Ascending aorta (tissue), 2 donors: ENCODE results near the gene GPC6. TPM values are rescaled to one million over a fixed set of nuclear protein-coding genes. Genes with fewer than 3 reads are reported as not detected.

Source experiments
- DNase-seq, 2 donors: peaks; one replicate each; pipeline ENCODE4 v3.0.0-alpha.2; 2019; ENCODE audit warnings: low spot score in 2 of 2
- H3K27ac ChIP-seq, 2 donors: fragments of 200-600 bp; sonication (generic); one replicate each; pipeline ENCODE4 v1.5.1; 2016 to 2017; ENCODE audit warnings: mild to moderate bottlenecking in 1 of 2
- H3K27me3 ChIP-seq: fragments of 200-600 bp; sonication (generic); one replicate; pipeline ENCODE4 v1.5.1; 2017
- H3K36me3 ChIP-seq, 2 donors: fragments of 200-600 bp; sonication (generic); one replicate each; pipeline ENCODE4 v1.5.1; 2016
- H3K4me1 ChIP-seq, 2 donors: fragments of 200-600 bp; sonication (generic); one replicate each; pipeline ENCODE4 v1.5.1; 2016 to 2017; ENCODE audit warnings: mild to moderate bottlenecking in 1 of 2
- H3K4me3 ChIP-seq, 2 donors: fragments of 200-600 bp; sonication (generic); one replicate each; pipeline ENCODE4 v1.5.1; 2016 to 2017; ENCODE audit warnings: mild to moderate bottlenecking in 1 of 2
- H3K9me3 ChIP-seq, 2 donors: fragments of 200-600 bp; sonication (generic); one replicate each; pipeline ENCODE4 v1.5.1; 2016
- intact Hi-C: fragments of 100-400 bp; cut with DNase I; formaldehyde crosslinking; loops from one replicate; pipeline ENCODE4 v1.15.1; 2023
- total RNA-seq: library from RNA; depleted of rRNA; stranded (reverse); fragments of >200 nt; gene quantifications from one replicate; pipeline ENCODE4 v1.1.0, GENCODE V29; 2016
- TF ChIP-seq, protein P1 (sequence below), 3 experiments: fragments of 200-600 bp in 2 of 3; fragments of 450-650 bp in 1 of 3; sonication (generic) in 2 of 3; IDR thresholded peaks; one replicate each; pipeline ENCODE4 v1.5.1; 2016 to 2019; ENCODE audit warnings: antibody characterized with exemption in 3 of 3, mild to moderate bottlenecking in 1 of 3, moderate library complexity in 1 of 3

The GPC6 gene
- total RNA-seq, 1 donor from 2014 or later, result 23.2 TPM

DNA sequence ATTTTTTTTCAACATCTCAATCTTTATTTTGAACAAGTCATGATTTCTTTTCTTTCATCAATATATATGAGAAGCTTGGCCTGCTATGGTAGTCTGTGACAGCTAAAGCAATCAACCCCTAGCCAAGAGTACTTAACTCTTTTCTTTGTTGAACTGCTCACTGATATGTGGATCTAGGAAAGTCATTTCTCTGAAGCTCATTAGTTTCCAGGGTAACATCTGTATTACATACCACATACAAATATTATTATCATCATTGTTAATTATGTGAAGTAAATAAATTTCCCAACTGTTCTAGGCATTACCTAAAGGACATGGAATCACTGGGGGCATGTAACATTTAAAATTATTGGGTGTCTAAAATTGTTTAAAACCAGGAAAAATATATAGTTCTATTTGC lies 985.6 kb downstream of the GPC6 start:
- Histone ChIP-seq H3K4me3 (no peak overlapping the region), H3K27me3 (no peaks in the 10 kb centered on the region), H3K4me1 (no peaks in the 10 kb centered on the region), H3K36me3 (no peaks in the 10 kb centered on the region), H3K9me3 (no peaks in the 10 kb centered on the region), H3K27ac (no peak overlapping the region)
- no peak for DNase-seq
- intact Hi-C loops, result no loop called here
- TF ChIP-seq, protein P1, sequence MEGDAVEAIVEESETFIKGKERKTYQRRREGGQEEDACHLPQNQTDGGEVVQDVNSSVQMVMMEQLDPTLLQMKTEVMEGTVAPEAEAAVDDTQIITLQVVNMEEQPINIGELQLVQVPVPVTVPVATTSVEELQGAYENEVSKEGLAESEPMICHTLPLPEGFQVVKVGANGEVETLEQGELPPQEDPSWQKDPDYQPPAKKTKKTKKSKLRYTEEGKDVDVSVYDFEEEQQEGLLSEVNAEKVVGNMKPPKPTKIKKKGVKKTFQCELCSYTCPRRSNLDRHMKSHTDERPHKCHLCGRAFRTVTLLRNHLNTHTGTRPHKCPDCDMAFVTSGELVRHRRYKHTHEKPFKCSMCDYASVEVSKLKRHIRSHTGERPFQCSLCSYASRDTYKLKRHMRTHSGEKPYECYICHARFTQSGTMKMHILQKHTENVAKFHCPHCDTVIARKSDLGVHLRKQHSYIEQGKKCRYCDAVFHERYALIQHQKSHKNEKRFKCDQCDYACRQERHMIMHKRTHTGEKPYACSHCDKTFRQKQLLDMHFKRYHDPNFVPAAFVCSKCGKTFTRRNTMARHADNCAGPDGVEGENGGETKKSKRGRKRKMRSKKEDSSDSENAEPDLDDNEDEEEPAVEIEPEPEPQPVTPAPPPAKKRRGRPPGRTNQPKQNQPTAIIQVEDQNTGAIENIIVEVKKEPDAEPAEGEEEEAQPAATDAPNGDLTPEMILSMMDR (IDR thresholded peaks at IDR 0.05), result no peak

DNA sequence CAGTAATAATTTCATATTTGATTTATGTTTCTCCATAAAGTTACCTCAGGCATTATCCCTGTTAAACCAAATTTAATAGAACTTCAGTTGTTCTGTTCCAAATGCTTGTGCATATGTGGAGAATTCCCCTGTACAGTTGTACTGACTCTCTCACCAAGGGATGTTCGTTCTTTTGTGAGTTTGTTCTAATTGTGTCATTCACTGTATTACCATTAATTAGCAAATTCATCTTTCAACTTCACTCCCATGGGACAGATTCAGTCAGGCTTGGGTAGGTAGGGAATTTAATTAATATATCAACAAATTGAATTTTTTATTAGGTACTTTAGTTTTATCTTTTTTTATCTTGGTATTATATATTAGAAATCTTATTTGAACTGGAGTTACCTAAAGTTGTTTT lies 987.5 kb downstream of the GPC6 start:
- Histone ChIP-seq H3K27ac (no peak overlapping the region), H3K4me3 (no peak overlapping the region), H3K27me3 (no peaks in the 10 kb centered on the region), H3K36me3 (no peaks in the 10 kb centered on the region), H3K4me1 (no peaks in the 10 kb centered on the region), H3K9me3 (no peaks in the 10 kb centered on the region)
- no peak for DNase-seq
- TF ChIP-seq, protein P1 (IDR thresholded peaks at IDR 0.05), result no peak
- intact Hi-C loops, result no loop called here

DNA sequence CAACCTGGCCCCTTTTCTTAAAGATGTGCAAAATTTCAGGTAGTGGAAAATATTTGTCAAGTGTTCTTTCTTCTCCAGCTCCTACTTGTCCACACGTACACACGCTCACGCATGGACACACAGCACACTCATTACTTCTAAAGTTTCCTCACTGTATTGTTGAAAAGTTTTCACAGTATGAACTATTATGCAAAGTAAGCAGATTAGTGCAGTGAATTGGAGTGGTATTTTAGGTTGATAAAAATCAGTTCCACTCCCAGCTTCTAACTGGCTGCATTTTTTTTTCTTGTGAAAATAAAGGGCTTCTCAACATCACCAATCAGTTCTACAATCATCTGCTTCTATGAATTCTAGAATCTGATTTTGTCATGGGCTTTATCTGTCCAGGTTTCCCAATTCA lies 988.4 kb downstream of the GPC6 start:
- H3K4me1 ChIP-seq, result no peaks in the 10 kb centered on the region
- no peaks in the 10 kb centered on the region for H3K9me3 ChIP-seq
- H3K4me3 ChIP-seq, result no peak overlapping the region
- no peak for DNase-seq
- intact Hi-C loops, result no loop called here
- H3K27ac ChIP-seq, result no peak overlapping the region
- no peaks in the 10 kb centered on the region for H3K36me3 ChIP-seq
- H3K27me3 ChIP-seq, result no peaks in the 10 kb centered on the region
- TF ChIP-seq, protein P1 (IDR thresholded peaks at IDR 0.05), result no peak

DNA sequence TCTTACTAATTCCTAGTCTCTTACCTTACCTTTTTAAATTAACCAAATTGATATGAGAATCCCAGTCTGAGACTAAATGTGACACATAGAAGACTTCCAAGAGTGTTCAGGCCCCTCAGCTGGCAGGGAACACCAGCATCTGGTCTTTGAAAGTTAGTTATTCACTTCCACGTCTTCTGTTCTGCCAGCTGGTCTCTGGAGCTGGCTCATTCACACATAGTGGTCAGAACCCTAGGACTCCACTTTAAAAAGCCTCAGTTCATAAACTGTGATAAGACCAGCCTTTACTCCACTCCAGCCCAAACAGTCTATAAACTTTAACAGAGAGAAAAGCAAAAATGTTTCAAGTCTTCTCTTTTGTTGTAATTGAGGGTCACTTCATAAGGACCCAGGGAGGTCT lies 989.9 kb downstream of the GPC6 start:
- TF ChIP-seq, protein P1 (IDR thresholded peaks at IDR 0.05), result no peak
- H3K27ac ChIP-seq, result no peak overlapping the region
- no peak for DNase-seq
- intact Hi-C loops, result no loop called here
- H3K9me3 ChIP-seq, result no peaks in the 10 kb centered on the region
- no peaks in the 10 kb centered on the region for H3K27me3 ChIP-seq
- no peaks in the 10 kb centered on the region for H3K36me3 ChIP-seq
- H3K4me3 ChIP-seq, result no peak overlapping the region
- no peaks in the 10 kb centered on the region for H3K4me1 ChIP-seq

DNA sequence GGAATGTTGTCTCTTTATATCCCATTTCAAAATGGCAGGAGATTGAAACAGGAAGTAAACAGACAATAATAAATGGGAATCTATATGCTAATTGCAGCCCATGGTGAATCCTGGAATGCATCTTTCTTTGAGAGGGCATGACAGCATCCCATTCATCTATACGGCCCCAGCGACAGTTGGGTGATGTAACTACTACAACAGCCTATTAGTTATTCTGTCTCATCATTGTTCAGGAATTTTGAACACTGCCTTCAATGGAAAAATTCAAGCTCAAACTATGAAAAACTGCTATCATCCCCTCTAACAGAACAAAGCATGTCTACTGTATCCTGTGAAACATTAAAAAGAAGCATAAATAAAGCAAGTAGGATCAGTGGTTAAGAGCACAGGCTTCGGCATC lies 990.8 kb downstream of the GPC6 start:
- intact Hi-C loops, result no loop called here
- no peak for DNase-seq
- Histone ChIP-seq H3K4me1 (no peaks in the 10 kb centered on the region), H3K9me3 (no peaks in the 10 kb centered on the region), H3K27ac (no peak overlapping the region), H3K36me3 (no peaks in the 10 kb centered on the region), H3K27me3 (no peaks in the 10 kb centered on the region), H3K4me3 (no peak overlapping the region)
- TF ChIP-seq, protein P1 (IDR thresholded peaks at IDR 0.05), result no peak

DNA sequence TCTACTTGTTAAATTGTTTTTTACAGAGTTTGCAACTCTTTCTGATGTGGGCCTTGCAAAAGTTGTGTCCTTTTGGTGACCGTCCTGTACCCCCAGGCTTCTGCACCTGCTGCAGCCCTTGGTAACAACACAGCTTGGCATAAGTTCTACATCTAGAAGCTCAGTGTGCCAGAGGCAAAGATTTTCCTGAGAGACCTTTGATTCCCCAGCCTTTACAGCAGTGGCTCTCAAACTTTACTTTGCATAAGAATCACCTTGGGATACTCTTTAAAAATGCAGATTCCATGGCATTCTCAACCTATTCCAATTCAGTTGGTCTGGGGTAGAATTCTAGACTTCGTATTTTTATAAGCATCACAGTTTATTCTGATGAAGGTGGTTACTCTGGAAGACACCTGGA lies 991.9 kb downstream of the GPC6 start:
- Histone ChIP-seq H3K4me1 (no peaks in the 10 kb centered on the region), H3K27me3 (no peaks in the 10 kb centered on the region), H3K36me3 (no peaks in the 10 kb centered on the region), H3K9me3 (no peaks in the 10 kb centered on the region), H3K27ac (no peak overlapping the region), H3K4me3 (no peak overlapping the region)
- TF ChIP-seq, protein P1 (IDR thresholded peaks at IDR 0.05), result no peak
- intact Hi-C loops, result no loop called here
- DNase-seq, result no peak
